Fibroblast of the aortic adventitia (primary cell): ENCODE data around the gene COMP. TPM values are rescaled to one million over a fixed set of nuclear protein-coding genes. Genes with fewer than 3 reads are reported as not detected.
"Not testable (repeated sequence)": the region's sequence is repeated elsewhere in the genome, so short reads cannot be mapped to it uniquely, and the experiment has no call there.

Source experiments
- DNase-seq: peaks from one replicate; pipeline ENCODE4 v3.0.0-alpha.2; 2010; ENCODE audit warnings: low read depth
- H3K4me3 ChIP-seq: 2 replicates; pipeline ENCODE4 v1.5.1; 2011; ENCODE audit warnings: low read depth, mild to moderate bottlenecking, control low read depth, low read length, moderate library complexity
- CTCF ChIP-seq: IDR thresholded peaks from 2 replicates; pipeline ENCODE4 v1.5.1; 2011; ENCODE audit warnings: mild to moderate bottlenecking, low read length, control low read depth, inconsistent platforms; ENCODE audit not compliant: insufficient read depth
- total RNA-seq: library from RNA; depleted of rRNA; stranded (reverse); fragments of >200 nt; gene quantifications from 2 replicates; pipeline ENCODE4 v1.2.3, GENCODE V29; 2012; ENCODE audit warnings: low replicate concordance

COMP gene
- total RNA-seq, 1 donor, result 0.63 TPM

- no peak for DNase-seq
- no peak overlapping the region for H3K4me3 ChIP-seq
- TF ChIP-seq CTCF, result no peak
These were observed 24.6 kb upstream of the COMP start for GRCh38 chr19:18815673-18816072.

DNA sequence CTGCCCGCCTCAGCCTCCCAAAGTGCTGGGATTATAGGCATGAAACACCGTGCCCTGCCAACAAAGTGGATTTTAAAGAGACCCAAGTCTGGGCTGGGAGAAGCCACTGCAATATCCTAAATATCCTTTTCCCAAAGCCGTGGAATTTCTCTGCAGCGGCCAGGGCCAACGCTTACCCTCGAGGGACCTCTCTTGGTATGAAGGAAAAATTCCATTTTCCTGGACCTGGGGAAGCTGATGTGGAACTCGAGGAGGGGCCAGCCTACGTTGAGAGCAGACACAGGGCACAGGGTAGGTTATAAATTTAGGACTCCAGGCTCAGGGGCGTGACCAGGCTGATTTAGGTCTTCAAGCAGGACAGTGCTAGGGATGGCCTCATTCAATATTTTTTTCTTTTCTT is 23.0 kb upstream of the COMP start:
- peak; percentile 78 for DNase-seq
- TF ChIP-seq CTCF, result peak; percentile 23
- no peak overlapping the region for H3K4me3 ChIP-seq

GRCh38 chr19:18811638-18812037 is 20.5 kb upstream of the COMP start:
- DNase-seq, H3K4me3 ChIP-seq: not testable (repeated sequence)

GRCh38 chr19:18809149-18809868 is 18.2 kb upstream of the COMP start:
- H3K4me3 ChIP-seq, result no peak overlapping the region
- no peak for TF ChIP-seq CTCF
- peak; percentile 91 for DNase-seq

- DNase-seq, result peak; percentile 46
- H3K4me3 ChIP-seq, result no peak overlapping the region
- no peak for TF ChIP-seq CTCF
These were observed 16.8 kb upstream of the COMP start for GRCh38 chr19:18807861-18808331.

DNA sequence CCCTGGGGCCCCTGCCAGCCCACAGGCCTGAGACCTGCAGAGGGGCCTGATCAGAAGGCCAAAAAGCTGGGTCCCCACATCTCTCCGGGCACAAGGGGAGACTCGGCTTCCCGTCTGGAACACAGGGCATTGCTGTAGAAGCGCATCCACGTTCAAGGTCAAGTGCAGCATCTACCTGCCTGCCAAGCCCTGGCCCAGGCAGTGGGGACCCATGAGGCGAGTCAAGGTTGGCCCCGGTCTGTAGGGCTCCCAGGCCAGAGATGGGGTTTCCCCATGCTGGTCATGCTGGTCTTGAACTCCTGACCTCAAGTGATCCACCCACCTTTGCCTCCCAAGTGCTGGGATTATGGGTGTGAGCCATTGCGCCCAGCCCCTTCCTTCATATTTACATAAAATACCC is 13.5 kb upstream of the COMP start:
- H3K4me3 ChIP-seq, result no peak overlapping the region
- DNase-seq, result no peak
- no peak for TF ChIP-seq CTCF

- TF ChIP-seq CTCF, result no peak
- DNase-seq, result no peak
- no peak overlapping the region for H3K4me3 ChIP-seq
These were observed 13.1 kb upstream of the COMP start for GRCh38 chr19:18804139-18804601.
